Right renal cortex interstitium (tissue), 3 donors: Measurements from ENCODE around the gene AUTS2. TPM values are rescaled to one million over a fixed set of nuclear protein-coding genes. Genes with fewer than 3 reads are reported as not detected.

Experiments used
- DNase-seq, 3 donors: peaks; one replicate each; pipeline ENCODE4 v3.0.0-alpha.2; 2013; ENCODE audit warnings: low read depth in 3 of 3, low spot score in 2 of 3
- polyA plus RNA-seq, 3 donors: library from polyadenylated mRNA; unstranded; fragments of 120-200 nt; gene quantifications; one replicate each; pipeline ENCODE4 v1.2.1, GENCODE V29; 2013; ENCODE audit not compliant: insufficient read length in 3 of 3

AUTS2 gene
- polyA plus RNA-seq, 3 donors: 51.6 to 66.2 (median 55.2) TPM

DNA sequence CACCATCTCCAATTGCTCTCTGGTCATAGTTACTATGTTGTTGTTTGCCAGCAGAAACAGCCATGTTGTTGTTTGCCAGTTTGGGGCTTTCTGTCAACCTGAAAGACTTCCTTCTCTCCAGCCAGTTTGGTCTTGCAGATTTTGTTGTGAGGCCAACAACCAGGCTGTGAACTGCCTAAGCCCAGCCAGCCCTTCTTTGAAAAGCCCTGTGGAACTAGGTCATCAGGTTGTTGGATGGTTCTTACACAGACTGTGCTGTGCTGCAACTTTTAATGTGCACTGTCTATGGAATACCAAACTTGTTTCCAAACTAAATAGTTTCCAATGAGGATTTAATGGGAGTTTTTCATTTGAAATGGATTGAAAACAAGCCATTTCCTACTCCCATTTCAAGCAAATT lies 940.9 kb downstream of the AUTS2 start:
- DNase-seq: no peak

DNA sequence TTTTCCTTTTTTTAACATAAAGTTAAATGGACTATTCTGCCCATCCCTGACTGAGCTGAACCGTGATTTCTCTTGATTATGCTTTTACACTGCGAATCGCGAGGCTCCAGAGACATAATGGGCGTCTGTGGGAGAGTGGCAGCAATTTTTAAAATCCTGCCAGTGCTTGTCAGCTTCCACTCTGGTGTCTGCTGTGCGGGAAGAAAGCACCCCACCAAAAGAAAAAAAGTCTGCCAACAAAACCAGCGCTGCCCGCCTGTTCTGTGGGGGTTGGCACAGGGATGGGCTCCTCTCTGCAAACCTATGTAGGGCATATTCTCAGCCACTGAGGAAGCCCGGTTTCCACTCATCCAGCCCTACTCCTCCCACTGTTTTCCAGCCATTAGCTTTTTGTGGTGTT lies 941.3 kb downstream of the AUTS2 start:
- no peak for DNase-seq

DNA sequence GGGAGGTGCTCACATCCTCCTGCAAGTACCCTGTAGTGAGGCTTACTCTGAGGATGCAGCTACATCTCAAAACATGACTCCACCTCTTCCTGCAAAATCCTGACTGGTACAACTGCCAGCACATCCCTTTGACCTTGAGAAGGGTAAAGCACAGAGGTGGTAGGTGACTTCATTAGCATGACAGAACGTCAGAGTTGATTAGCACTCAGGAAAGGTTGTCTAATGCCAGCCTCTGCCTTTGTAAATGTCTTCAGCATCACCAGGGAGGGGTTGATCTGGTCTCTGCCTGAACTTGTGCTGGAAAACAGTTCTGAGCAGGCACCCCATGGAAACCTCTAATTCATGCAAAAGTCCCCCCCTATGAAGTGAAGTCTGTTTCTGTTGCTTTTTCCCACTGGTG lies 942.4 kb downstream of the AUTS2 start:
- no peak for DNase-seq

DNA sequence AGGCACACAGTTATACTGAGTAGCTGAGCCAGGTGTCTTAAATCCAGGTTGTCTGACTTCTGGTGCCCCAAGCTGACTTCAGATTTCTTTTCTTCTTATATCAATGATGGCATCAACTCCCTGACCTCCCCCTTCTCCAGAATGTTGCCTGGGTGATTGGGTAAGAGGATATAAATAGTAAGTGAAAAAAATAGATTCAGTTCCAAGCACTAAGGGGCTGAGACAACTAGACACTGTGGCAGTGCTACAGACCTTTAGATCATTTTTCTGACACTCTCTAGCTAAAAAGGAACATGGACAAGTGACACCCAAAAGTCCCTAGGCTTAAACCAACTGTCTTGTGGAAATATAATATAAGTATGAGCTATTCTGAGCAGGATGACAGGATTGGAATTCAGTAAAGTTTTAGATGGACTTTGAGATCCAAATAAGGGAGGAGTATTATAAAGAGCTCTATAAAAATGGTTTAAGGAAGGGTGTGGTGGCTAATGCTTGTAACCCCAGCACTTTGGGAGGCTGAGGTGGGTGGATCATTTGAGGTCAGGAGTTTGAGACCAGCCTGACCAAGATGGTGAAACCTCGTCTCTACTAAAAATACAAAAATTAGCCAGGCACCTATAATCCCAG lies 944.6 kb downstream of the AUTS2 start:
- DNase-seq: no peak

DNA sequence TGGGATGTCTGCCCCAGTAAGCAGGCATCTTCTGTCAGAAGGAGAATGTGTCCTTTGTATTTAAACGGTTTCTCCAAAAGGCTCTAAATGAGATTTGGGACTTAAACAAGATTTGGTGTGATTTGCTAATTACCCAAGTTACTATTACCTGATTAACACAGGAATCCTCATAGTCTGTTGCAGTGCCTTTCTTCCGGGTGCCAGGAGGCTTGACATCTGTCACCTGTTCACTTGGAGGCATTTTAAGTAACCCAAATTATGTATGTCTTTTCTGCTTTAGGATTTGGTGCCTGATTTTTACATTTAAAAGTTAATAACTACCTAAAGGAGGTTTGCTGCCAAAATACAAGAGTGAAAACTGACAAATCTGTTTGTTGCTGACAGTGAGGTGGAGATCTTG lies 945.7 kb downstream of the AUTS2 start:
- DNase-seq: no peak

DNA sequence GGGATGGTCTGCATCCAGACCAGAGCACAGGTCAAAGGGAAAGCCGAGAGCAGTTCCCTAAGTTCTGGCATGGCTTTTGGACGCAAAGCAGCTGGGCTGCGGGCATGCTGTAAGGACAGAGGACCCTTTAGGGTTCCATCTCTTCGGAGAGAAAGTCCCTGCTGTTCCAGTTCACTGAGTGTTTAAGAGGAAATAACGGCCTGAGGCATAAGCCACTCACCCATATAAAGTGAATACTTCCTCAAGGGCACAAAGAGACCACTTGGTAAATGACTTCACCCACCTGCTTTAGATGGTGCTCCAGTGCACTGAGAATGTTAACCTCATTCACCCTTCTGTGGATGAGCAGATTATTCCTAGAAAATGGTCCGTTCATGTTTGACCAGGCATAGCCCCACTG lies 946.9 kb downstream of the AUTS2 start:
- no peak for DNase-seq

DNA sequence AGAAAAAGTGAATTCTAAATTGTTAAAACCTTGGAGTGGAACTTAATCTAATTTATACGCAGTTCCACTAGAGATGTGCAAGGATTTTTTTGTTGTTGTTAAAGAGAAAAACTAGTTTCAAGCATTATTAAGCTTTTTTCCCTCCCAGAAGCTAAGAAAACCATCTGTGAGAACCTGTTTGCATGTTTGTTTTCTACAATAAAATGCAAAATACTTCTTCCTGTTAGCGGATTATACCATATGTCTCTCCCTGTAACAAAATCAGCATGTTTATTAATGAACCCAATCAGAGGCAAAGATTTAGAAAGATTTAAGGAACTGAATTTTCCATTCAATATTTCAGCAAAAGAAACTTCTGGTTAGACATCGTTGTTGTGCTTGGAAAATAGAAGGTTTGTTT lies 953.9 kb downstream of the AUTS2 start:
- DNase-seq: no peak

DNA sequence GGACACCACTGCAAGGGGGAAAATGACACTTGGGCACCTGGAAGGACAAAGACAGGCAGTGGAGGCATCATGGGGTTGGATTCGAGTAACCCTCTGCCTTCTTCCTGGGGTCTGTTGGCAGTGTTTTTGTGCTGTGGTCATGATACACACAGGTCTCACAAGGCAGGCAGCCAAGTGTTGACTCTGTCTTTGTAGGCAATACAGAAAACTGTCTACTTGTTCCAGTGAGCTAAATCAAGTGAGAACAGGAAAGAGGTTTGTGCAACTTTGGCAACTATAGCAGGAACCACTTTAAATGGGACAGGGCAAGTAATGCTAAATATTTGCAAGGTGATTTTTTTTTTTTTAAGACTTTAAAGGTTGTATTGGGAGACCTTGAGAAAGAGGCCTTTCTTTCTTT lies 955.1 kb downstream of the AUTS2 start:
- DNase-seq: no peak

DNA sequence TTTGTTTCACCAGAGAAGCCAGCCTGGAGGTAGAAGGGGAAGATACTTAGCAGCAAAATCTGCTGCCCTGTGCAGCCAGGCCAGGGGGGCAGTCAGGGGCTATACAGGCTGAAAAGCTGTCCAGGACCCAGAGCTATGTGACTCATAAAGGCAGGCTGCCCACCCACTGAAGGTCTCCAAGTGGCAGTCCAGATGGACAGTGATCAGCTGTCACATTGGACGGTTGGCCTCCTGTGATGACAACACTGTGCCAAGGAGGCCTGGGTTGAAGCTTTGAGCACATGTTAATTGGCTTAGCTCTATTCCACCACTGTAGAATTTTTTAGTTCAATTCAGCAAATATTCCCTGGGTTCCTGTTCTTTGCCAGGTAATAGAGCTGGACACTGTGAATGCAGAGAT lies 956.4 kb downstream of the AUTS2 start:
- no peak for DNase-seq

DNA sequence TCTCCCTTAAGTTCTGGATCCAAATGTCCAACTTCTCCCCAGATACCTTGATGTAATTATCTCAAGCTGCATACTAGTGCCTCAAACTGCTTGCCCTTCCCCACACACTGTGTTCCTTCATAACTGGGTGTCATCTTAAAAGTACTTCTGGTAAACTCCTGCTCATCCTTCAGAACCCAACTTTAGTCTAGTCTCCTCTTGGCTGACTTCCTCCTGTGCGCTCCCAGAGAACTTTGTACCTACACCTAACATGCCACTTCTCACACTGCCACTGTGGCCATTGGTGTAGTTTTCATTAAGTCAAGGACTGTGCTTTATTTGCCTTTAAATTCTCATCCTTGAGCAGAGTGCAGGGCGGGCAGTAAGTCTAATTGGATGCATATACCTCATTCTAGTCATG lies 958.5 kb downstream of the AUTS2 start:
- no peak for DNase-seq

DNA sequence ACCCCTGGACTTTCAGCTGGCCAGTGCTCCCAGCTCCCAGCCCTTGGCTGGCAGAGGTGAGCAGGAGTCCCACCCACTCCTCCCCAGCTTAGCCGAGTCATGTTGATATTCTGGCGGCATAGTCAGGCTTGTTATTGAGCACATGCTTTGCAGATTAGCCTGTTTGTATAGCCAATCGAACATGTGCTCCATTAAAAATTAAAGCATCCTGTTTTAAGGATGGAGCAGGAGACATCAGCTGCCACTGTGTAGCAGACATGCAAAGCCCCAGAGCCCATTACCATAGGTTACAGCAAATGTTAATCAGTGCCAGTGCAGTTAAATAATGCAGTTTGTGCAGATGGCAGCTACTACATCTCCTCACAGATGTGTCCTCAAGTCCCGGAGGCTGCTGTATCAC lies 959.1 kb downstream of the AUTS2 start:
- no peak for DNase-seq

DNA sequence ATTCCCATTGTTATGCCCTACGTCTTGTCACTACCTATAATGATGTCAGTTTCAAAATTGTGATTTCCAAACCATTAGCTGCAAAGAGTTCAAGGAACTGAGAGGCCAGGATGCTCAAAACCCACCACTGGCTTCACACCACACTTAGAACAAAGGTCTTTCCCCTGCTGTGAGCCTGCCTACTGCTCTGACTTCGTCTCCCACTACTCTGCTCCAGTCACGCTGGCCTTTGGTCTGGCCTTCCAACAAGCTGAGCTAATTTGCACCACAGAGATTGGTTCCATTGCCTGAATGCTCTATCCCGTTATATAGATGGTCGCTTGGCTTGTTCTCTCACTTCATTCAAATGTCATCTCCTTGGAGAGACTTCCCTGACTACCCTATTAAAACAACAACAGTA lies 961.5 kb downstream of the AUTS2 start:
- no peak for DNase-seq

DNA sequence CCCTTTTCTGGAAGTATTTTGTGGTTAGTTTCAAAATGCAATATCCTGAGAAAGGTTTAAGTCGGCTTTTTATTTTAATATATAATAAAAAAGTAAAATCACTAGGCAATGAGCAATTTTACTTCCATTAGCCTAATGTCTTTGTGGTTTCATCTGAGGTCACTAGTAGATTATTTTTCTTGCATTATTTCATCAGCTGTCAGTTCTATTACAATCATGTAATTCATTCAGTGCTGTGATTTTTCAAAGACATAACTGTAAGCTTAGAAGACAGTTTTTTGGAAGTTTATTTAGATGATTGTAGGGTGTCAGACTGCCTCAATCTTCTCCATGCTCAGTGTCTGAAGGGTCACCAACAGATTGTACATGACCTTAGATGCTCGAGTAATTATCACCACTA lies 965.7 kb downstream of the AUTS2 start:
- no peak for DNase-seq

DNA sequence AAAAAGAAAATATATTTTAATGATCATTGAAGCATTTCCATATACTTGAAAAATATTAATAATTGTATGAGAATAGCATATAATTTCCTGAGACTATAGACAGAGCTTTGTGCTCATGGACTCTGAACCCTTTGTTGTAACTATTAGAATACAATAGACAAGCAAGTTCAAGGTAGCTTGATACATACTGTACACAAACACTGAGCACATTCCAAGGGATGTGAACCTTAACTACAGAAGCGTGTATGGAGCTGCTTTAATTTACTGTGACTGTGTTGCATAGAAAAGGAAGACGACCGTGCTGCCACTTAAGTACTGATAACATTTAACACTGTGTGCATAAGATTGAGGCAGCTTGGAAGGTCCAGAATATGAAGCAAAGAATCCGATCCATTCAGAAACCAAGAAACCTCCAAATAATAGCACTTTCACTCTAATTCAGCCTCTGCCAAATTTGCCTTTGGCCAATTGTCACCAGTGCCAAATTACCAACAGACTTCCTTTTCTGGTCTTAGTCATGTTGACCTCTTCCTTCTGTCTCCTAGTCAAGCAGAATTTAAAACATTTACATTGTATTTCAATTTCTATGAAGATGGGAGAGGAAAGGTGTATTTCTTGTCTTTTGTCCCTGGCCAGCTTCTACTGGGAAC lies 967.6 kb downstream of the AUTS2 start:
- no peak for DNase-seq

DNA sequence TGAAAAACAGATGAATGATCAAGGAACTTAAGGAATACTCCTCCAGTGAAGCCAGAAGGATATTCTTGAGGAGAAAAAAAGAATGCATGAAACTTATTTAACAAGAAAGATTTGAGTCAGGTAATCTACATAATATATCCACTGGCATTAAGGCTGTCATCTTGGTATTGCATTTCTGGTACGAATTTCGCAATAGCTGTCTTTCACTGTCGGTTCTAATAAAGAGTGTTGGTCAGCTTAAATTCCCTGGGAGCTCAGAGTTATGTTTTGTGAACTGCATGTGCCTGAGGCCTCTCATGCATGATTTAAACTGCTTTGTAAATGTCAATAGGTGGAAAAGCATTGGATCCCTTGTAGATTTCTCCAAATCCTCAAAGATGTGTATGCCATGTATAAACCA lies 968.4 kb downstream of the AUTS2 start:
- no peak for DNase-seq

DNA sequence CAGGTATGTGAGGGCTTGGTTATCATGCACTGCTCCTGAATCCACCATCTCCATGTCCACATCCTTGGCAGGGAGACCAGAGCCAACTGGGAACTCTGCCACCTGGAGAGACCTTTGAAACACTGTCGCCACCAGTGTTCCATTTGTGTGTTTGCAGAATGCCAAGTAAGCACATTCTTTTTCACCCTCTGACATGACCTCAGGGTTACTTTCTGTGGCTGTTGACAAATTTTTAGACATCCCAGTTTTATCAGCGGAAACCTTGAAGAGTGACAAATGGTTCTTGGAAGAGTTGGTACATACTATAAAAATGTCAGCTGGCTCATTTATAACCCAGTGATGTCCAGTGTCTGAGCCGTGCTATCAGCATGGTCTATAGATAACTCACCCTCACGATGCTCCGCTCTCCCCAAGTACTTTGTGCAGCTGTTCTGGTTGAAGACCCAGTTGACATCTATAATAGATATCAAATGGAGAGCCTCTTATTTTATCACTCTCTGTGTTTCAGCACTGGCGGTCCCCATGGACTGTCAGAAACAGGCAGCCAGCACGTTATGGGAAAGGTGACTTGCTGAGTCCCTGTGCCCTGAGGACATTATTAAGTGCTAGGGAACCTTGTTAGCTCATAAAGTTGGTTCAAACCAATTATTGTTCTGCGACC lies 970.5 kb downstream of the AUTS2 start:
- DNase-seq: no peak

DNA sequence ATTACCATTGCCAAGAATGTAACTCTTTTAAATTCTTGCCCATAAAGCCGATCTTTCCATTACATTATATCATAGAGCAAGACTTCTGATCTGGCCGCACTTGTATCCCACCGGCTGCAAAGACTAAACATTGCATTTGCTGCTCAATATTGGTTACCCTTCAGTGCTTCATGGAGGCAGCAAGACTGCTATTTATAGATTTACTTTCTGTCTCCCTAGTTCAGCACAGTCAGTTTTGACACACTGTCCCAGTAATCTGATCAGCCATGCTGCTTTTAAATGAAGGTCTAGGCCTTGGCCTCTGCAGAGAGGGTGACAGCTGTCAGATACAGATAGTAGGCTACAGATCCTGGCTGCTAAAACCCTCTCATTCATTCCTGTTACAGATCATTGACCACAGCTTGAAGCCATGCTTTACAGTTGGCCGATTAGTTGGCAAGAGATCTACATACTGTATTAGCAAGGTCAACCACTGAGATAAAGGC lies 971.1 kb downstream of the AUTS2 start:
- DNase-seq: no peak

DNA sequence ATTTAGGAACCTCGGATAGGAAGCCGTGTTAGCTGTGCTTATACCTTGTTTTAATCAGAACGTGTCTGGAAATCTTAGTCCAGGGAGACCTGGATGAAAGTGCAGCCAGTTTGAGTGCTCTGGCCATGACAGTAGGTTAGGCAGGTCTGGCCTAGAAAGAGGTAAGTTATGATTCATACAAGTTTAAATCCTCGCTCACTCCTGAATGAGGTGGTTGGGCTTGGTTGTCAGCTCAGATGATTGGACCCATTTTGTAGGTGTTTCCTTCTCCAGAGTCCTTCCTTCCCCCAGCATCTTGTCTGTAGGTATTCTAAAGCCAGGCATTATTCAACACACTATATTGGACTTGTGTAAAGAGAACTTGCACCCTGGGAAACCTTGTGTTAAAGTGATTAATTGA lies 971.8 kb downstream of the AUTS2 start:
- DNase-seq: no peak

DNA sequence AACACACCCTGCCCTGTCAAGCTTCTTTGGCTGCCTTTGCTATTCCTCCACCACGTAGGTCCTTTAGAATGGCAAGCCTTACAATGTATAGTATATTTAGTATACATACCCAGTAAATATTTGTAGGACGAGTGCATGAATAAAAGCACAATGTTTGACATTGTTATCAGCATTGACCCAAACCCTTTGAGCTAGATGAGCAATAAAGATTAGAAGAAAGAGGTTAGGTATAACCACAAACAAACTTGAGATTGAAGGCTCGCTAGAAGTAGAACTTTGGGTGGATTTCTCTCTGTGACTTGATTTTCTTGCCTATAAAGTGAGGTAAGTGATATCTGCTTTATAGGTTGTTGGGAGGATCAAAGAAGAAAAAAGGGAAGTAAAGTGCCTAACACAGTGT lies 972.7 kb downstream of the AUTS2 start:
- DNase-seq: no peak

DNA sequence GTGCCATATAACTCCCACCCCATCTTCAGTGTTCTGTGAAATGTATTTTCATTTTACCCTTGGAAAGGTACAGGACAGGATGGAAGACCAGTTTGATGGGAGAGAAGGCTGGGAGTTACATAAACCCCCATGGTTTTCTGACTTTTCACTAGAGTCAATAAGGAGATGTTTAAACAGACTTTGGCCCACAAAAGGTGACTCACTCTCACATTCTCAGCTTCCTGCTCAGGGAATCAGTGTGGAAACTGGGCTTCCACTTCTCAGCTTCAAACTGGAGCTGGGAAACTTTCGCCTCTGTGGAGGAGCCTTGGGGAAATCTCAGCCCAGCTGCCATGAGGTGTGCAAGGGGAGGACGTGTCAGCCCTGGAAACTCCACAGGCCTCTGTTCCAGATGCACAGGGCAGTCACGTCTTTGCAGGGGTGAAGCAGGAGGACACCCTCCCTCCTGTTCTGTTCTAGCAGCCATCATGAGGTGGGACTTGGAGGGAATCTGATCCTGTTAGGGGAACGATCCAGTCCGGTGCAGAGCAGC lies 973.2 kb downstream of the AUTS2 start:
- no peak for DNase-seq

DNA sequence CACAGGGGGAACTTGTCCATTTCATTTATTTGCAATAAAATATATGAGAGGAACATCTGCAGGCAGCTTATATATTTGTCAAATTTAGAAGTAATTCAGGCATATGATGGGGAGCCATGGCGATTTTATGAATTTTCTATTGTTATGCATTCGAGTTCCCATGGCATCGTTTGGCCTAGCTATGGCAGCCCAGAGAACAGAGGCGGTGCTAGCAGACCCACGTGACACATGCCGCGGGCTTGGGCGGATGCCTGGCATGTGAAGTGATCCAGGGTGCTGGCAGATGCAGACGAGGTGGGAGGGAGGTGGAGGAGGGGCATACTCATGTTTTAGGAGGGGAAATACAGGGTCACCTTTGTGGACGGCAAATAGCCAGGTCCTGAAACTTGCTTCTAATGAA lies 973.7 kb downstream of the AUTS2 start:
- DNase-seq: no peak

DNA sequence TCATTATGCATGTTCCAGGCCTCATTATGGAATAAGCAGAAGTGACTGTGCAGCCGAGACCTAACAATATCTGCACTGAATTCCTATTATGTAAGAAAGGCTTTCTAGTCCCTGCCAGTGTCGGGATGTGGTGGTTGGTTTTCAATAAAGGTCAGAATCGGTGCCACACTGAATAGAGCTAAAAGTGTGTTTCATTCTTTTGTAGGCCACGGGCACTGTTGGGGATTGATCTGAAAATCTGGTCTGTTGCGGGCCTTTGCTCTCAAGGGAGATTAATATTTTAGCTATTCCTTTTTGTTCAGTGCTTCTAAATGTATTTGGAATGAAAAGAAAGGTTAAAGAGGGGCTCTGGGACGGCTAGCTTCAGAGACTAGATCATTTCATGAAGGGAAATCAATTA lies 974.3 kb downstream of the AUTS2 start:
- no peak for DNase-seq
